SK-N-SH (cell line): Measurements from ENCODE around the gene SMIM10L1. TPM values are rescaled to one million over a fixed set of nuclear protein-coding genes. Genes with fewer than 3 reads are reported as not detected.

Experiments used
- CTCF ChIA-PET: fragments of 300-600, 350-600 bp; formaldehyde crosslinking; extraction: SDS; loops from one replicate; lab custom pipeline; 2021; lab: Yijun Ruan, JAX
- POLR2A ChIA-PET: fragments of 350-600 bp; sonication (Branson Sonifier 250); formaldehyde crosslinking; extraction: SDS; loops from one replicate; lab custom pipeline; 2020; ENCODE audit warnings: antibody characterized with exemption, inconsistent platforms; lab: Yijun Ruan, JAX
- DNase-seq: peaks from one replicate; pipeline ENCODE4 v3.0.0; 2012
- H2AFZ ChIP-seq: fragments of 200-600 bp; sonication (generic); 2 replicates; pipeline ENCODE4 v1.8.1; 2016; ENCODE audit warnings: antibody characterized with exemption, mild to moderate bottlenecking, low read depth
- H3F3A ChIP-seq: fragments of 200-600 bp; sonication (generic); replicated peaks from 2 replicates; pipeline ENCODE3; 2016; ENCODE audit warnings: antibody characterized with exemption, mild to moderate bottlenecking; ENCODE audit not compliant: insufficient read depth
- H3K27ac ChIP-seq, 2 experiments: fragments of 200-500 bp in 1 of 2; fragments of 200-600 bp in 1 of 2; sonication (Bioruptor generic) in 1 of 2; sonication (generic), shearing (Covaris generic) in 1 of 2; 2 replicates each; pipeline versions ENCODE4 v1.5.1 to v1.6.1; 2014 to 2016; ENCODE audit warnings: low read depth in 2 of 2, inconsistent platforms in 1 of 2, low read length in 1 of 2, mild to moderate bottlenecking in 1 of 2, mixed read lengths in 1 of 2
- H3K27me3 ChIP-seq: fragments of 200-600 bp; sonication (generic), shearing (Covaris generic); 2 replicates; pipeline ENCODE4 v1.6.1; 2016; ENCODE audit warnings: mixed run types; ENCODE audit not compliant: insufficient read depth
- H3K36me3 ChIP-seq, 2 experiments: fragments of 200-500 bp in 1 of 2; fragments of 200-600 bp in 1 of 2; sonication (Bioruptor generic) in 1 of 2; sonication (generic) in 1 of 2; replicated peaks in 1 of 2; 2 replicates each; pipeline versions ENCODE3 to v1.5.1; 2014 to 2016; ENCODE audit warnings: low read length in 1 of 2, mild to moderate bottlenecking in 1 of 2; ENCODE audit not compliant: insufficient read depth in 2 of 2, control insufficient read depth in 1 of 2
- H3K4me1 ChIP-seq, 2 experiments: fragments of 200-500 bp in 1 of 2; fragments of 200-600 bp in 1 of 2; sonication (Bioruptor generic) in 1 of 2; sonication (generic), shearing (Covaris generic) in 1 of 2; 2 replicates each; pipeline versions ENCODE4 v1.5.1 to v1.6.1; 2014 to 2016; ENCODE audit warnings: low read depth in 1 of 2, low read length in 1 of 2, mixed run types in 1 of 2; ENCODE audit not compliant: insufficient read depth in 2 of 2, control insufficient read depth in 1 of 2
- H3K4me2 ChIP-seq: fragments of 200-600 bp; sonication (generic), shearing (Covaris generic); 2 replicates; pipeline ENCODE4 v1.6.1; 2017; ENCODE audit warnings: mixed run types
- H3K4me3 ChIP-seq, 2 experiments: fragments of 200-500 bp in 1 of 2; fragments of 200-600 bp in 1 of 2; sonication (Bioruptor generic) in 1 of 2; sonication (generic), shearing (Covaris generic) in 1 of 2; 2 replicates each; pipeline versions ENCODE4 v1.5.1 to v1.8.1; 2014 to 2016; ENCODE audit warnings: low read depth in 2 of 2, inconsistent platforms in 1 of 2, low read length in 1 of 2, mild to moderate bottlenecking in 1 of 2, mixed read lengths in 1 of 2, moderate library complexity in 1 of 2
- H3K79me2 ChIP-seq: fragments of 200-600 bp; sonication (generic); 2 replicates; pipeline ENCODE4 v1.8.1; 2017; ENCODE audit warnings: mild to moderate bottlenecking; ENCODE audit not compliant: insufficient read depth
- H3K9ac ChIP-seq: fragments of 200-600 bp; sonication (generic); 2 replicates; pipeline ENCODE4 v1.6.1; 2017; ENCODE audit warnings: mixed run types
- H3K9me2 ChIP-seq: fragments of 200-600 bp; sonication (generic); 2 replicates; pipeline ENCODE4 v1.6.1; 2017; ENCODE audit warnings: mixed run types
- H3K9me3 ChIP-seq: fragments of 200-600 bp; sonication (generic); 2 replicates; pipeline ENCODE4 v1.6.1; 2017; ENCODE audit warnings: mixed run types, mild to moderate bottlenecking, moderate library complexity
- H4K20me1 ChIP-seq: fragments of 200-600 bp; sonication (generic); 2 replicates; pipeline ENCODE4 v1.6.1; 2017; ENCODE audit warnings: mild to moderate bottlenecking, mixed run types; ENCODE audit not compliant: insufficient read depth
- CHD2 ChIP-seq: fragments of 150-350 bp; IDR thresholded peaks from 2 replicates; pipeline ENCODE4 v1.6.1; 2018; ENCODE audit warnings: low read length; ENCODE audit not compliant: partially characterized antibody
- EP300 ChIP-seq, 2 experiments: IDR thresholded peaks; 2 replicates each; pipeline versions ENCODE4 v1.4.0 to v1.6.1; 2012; ENCODE audit warnings: borderline replicate concordance in 1 of 2, low read depth in 1 of 2, low read length in 1 of 2
- EZH2phosphoT487 ChIP-seq: fragments of 200-600 bp; sonication (generic); IDR thresholded peaks from 2 replicates; pipeline ENCODE4 v1.6.1; 2017; ENCODE audit warnings: low read depth, mixed run types, mild to moderate bottlenecking, antibody characterized with exemption, moderate library complexity, borderline replicate concordance
- GATA2 ChIP-seq: sonication (generic); formaldehyde crosslinking; IDR thresholded peaks from 2 replicates; pipeline ENCODE4 v1.5.0; 2020; ENCODE audit warnings: mild to moderate bottlenecking, missing genetic modification reagents
- NFIC ChIP-seq: IDR thresholded peaks from 2 replicates; pipeline ENCODE4 v1.4.0; 2012; ENCODE audit warnings: borderline replicate concordance
- NRF1 ChIP-seq: IDR thresholded peaks from 2 replicates; pipeline ENCODE4 v1.6.1; 2012; ENCODE audit warnings: low read depth, mild to moderate bottlenecking, low read length
- RFX5 ChIP-seq: IDR thresholded peaks from 2 replicates; pipeline ENCODE4 v1.6.1; 2012; ENCODE audit warnings: mild to moderate bottlenecking, improper control_type of control experiment, low read length
- RXRA ChIP-seq: IDR thresholded peaks from 2 replicates; pipeline ENCODE4 v1.4.0; 2012; ENCODE audit warnings: low read depth, mild to moderate bottlenecking, borderline replicate concordance
- SMC3 ChIP-seq: IDR thresholded peaks from 2 replicates; pipeline ENCODE4 v1.6.1; 2012; ENCODE audit warnings: low read depth, low read length, improper control_type of control experiment
- WGBS: methylation state at CpG from one replicate; pipeline ENCODE4 v1.1.6; 2017; ENCODE audit warnings: low lambda C conversion rate; 5-methylcytosine and 5-hydroxymethylcytosine counted together
- polyA plus RNA-seq, 3 experiments: library from polyadenylated mRNA; depleted of rRNA; stranded (reverse); fragments of >200 nt; gene quantifications; 2 replicates each; pipeline ENCODE4 v1.2.3, GENCODE V29; 2012
- TF ChIP-seq, protein P1 (sequence below): IDR thresholded peaks from 2 replicates; pipeline ENCODE4 v1.6.1; 2012; ENCODE audit warnings: mild to moderate bottlenecking, low read depth, low read length, moderate library complexity

Gene SMIM10L1
- polyA plus RNA-seq, 1 of the 3 experiments (the other 2 are of a cell fraction) = 4.3 TPM

DNA sequence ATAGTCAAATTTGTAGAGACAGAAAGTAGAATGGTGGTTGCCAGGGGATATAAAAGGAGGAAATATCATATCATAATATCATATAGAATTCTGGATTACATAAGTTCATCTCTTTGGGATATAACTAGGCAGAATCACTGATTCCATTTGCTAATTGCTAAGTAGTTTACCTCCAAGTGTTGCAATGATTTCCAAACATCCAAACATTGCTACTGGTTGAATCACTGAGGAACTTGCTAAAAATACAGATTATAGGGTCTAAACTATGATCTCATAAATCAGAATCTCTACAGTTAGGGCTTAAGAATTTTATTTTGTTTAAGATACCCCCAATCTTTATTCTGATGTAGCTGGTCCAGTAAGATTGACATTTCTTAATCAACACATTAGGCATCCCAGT lies 31.8 kb downstream of the SMIM10L1 start:
- H2AFZ ChIP-seq = no peak overlapping the region
- H3K4me2 ChIP-seq = no peak overlapping the region
- no peaks in the 10 kb centered on the region for H3F3A ChIP-seq
- no peaks in the 10 kb centered on the region for H3K9me2 ChIP-seq
- POLR2A ChIA-PET = no interaction called here
- H3K27ac ChIP-seq = no peak overlapping the region
- no peak overlapping the region for H3K9ac ChIP-seq
- no peaks in the 10 kb centered on the region for H3K36me3 ChIP-seq
- H3K9me3 ChIP-seq = no peaks in the 10 kb centered on the region
- no peaks in the 10 kb centered on the region for H3K79me2 ChIP-seq
- no peaks in the 10 kb centered on the region for H3K27me3 ChIP-seq
- CTCF ChIA-PET = interaction anchor here (1.3 kb wide), 1 partner anchor 453 kb away, joined by 6 read pairs; no protein-coding TSS in a partner anchor
- H3K4me1 ChIP-seq = no peaks in the 10 kb centered on the region
- no peaks in the 10 kb centered on the region for H4K20me1 ChIP-seq
- H3K4me3 ChIP-seq = no peak overlapping the region
- TF ChIP-seq CHD2 = no peak
- TF ChIP-seq RXRA = no peak
- TF ChIP-seq RFX5 = no peak
- TF ChIP-seq NRF1 = no peak
- TF ChIP-seq SMC3 = no peak
- no peak for TF ChIP-seq NFIC
- TF ChIP-seq EP300 (IDR thresholded peaks at IDR 0.05; ENCODE audit: borderline replicate concordance in 1 of 2, low read depth in 1 of 2, low read length in 1 of 2) = no peak
- DNase-seq = no peak

DNA sequence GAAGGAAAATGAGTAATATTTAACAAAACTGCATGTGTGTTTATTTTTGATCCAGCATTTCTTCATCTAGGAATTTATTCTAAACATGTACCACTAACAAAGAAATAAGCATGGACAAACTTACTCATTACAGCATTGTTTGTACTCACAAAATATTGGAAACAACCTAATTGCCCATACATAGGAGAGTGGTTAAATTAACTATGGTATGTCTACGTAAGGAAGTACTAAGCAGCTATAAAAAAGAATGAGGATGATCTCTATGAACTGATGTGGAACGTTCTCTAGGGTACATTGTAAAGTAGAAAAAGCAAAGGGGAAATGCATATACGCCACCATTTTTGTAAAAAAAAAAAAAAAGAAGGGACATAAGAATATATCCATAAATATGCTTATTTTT lies 33.2 kb downstream of the SMIM10L1 start:
- H3K79me2 ChIP-seq = no peaks in the 10 kb centered on the region
- H3K9me2 ChIP-seq = no peaks in the 10 kb centered on the region
- ChIA-PET CTCF (interaction anchor here (0.9 to 1.5 kb wide), 2 partner anchors 433 to 454 kb away, joined by 3 to 5 read pairs; no protein-coding TSS in a partner anchor), POLR2A (no interaction called here)
- no peaks in the 10 kb centered on the region for H3K27me3 ChIP-seq
- no peak for DNase-seq
- no peak overlapping the region for H2AFZ ChIP-seq
- no peaks in the 10 kb centered on the region for H3K36me3 ChIP-seq
- H4K20me1 ChIP-seq = no peaks in the 10 kb centered on the region
- no peak overlapping the region for H3K4me2 ChIP-seq
- WGBS = 22% methylated on average over 3 of the region's 3 CpGs
- H3K9me3 ChIP-seq = no peaks in the 10 kb centered on the region
- H3K9ac ChIP-seq = no peak overlapping the region
- H3K27ac ChIP-seq = no peak overlapping the region
- no peak overlapping the region for H3K4me3 ChIP-seq
- H3F3A ChIP-seq = no peaks in the 10 kb centered on the region
- TF ChIP-seq, protein P1, sequence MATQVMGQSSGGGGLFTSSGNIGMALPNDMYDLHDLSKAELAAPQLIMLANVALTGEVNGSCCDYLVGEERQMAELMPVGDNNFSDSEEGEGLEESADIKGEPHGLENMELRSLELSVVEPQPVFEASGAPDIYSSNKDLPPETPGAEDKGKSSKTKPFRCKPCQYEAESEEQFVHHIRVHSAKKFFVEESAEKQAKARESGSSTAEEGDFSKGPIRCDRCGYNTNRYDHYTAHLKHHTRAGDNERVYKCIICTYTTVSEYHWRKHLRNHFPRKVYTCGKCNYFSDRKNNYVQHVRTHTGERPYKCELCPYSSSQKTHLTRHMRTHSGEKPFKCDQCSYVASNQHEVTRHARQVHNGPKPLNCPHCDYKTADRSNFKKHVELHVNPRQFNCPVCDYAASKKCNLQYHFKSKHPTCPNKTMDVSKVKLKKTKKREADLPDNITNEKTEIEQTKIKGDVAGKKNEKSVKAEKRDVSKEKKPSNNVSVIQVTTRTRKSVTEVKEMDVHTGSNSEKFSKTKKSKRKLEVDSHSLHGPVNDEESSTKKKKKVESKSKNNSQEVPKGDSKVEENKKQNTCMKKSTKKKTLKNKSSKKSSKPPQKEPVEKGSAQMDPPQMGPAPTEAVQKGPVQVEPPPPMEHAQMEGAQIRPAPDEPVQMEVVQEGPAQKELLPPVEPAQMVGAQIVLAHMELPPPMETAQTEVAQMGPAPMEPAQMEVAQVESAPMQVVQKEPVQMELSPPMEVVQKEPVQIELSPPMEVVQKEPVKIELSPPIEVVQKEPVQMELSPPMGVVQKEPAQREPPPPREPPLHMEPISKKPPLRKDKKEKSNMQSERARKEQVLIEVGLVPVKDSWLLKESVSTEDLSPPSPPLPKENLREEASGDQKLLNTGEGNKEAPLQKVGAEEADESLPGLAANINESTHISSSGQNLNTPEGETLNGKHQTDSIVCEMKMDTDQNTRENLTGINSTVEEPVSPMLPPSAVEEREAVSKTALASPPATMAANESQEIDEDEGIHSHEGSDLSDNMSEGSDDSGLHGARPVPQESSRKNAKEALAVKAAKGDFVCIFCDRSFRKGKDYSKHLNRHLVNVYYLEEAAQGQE = no peak
- TF ChIP-seq CHD2 (no peak), EP300 (IDR thresholded peaks at IDR 0.05; ENCODE audit: borderline replicate concordance in 1 of 2, low read depth in 1 of 2, low read length in 1 of 2) (no peak), GATA2 (CRISPR knock-in tag) (no peak), EZH2phosphoT487 (no peak)
- no peaks in the 10 kb centered on the region for H3K4me1 ChIP-seq
